GM23338 (cell line): ENCODE results near the gene LRRC18.

Experiments used
- CTCF ChIP-seq, 2 experiments: fragments of 200-600 bp in 1 of 2; sonication (generic) in 1 of 2; conservative IDR thresholded peaks; 2 replicates each; pipeline versions ENCODE4 v1.5.1 to v1.6.1; 2016 to 2017; ENCODE audit warnings: antibody characterized with exemption in 2 of 2, low read depth in 2 of 2, mild to moderate bottlenecking in 2 of 2, moderate library complexity in 1 of 2
- EZH2 ChIP-seq: fragments of 200-600 bp; sonication (generic); IDR thresholded peaks from one replicate; pipeline ENCODE4 v1.8.0; 2017; ENCODE audit warnings: antibody characterized with exemption, mild to moderate bottlenecking, low read depth; ENCODE audit not compliant: unreplicated experiment
- NANOG ChIP-seq: IDR thresholded peaks from 2 replicates; pipeline ENCODE4 v1.6.1; 2016; ENCODE audit warnings: antibody characterized with exemption, borderline replicate concordance

- TF ChIP-seq CTCF (conservative IDR thresholded peaks at IDR 0.05; ENCODE audit: low read depth in 2 of 2) (no peak), NANOG (no peak), EZH2 (no peak)
Observed at GRCh38 chr10:48964038-48964437, 24.4 kb upstream of the LRRC18 start.
